Kidney capillary endothelial cell (primary cell): ENCODE results near the gene MYL5.

Experiments used
- DNase-seq: peaks from one replicate; pipeline ENCODE4 v3.0.0-alpha.2; 2018; ENCODE audit warnings: low spot score

Gene MYL5

DNA sequence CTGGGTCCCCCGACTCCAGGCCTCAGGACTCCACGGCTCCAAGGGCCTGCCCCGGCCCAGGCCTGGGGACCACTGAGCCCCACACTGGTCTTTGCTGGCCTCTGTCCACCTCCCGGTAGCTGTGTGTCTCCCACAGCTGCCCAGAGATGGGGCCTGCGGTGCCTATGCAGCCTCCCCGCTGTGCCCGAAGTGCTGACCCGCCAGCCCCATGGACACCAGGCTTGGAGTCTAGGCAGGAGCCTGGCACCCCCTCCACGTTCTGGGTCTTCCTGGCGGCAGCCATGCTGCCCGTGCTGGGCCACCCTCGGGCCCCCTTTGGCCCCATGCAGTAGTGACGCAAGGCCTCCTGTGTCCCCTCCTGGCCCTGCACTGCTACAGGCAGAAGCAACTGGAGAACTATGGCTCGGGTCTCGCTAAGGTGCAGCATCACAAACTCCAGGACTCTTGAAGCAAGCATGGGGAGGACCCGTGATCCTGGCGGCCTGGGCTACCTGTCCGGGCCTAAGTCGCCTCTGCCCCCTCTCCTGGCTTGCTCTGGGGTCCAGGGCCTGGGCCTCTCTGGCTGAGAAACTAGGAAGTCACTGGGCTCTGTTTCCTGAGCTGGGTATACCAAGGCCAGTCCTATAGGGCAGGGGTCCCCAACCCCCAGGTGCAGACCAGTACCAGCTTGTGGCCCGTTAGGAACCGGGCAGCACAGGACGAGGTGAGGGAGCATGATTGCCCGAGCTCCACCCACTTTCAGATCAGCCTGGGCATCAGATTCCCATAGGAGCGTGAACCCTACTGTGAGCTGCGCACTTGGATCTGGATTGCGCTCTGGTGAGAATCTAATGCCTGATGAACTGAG is 917 bp downstream of the MYL5 start:
- DNase-seq, result no peak

DNA sequence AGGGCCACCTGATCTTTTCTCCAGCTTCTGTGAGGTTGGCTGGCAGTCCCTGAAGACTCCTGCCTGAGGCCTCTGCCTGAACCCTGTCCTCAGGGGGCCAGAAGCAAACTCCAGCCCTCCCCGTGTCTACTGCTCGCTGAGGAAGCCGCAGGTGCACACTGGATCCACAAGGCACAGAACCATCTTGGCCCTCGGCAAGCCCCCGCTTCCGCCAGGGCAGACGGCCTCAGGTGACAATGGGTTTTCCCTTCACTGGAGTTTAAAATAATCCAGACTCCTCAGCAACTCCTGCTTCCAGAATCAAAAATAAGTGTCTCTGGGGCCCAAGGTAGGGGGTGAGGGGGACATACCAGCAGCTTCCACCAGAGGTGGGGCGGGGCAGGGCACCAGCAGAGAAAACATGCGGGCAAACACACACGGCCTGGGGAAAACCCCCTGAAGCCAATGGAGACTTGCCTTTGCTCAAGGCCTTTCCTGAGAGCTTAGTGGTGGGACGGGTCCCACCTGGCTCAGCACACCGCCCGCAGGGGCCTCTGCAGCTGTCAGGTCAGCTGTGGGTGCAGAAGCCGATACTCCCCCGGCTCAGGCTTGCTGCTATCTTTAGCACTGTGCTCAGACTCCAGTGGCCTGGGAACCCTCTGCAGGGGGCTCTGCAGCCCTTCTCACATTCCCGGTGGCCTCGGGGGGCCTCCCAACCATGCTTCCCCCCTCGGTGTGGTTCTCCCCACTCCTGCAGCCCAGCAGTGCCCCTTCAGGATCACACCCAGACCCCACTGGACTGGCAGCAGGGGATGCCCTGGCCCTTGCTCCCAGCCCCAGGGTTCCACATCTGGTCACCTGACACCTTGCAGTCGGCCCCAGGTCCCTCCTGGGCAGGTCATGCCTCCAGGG is 1.9 kb downstream of the MYL5 start:
- DNase-seq, result no peak

DNA sequence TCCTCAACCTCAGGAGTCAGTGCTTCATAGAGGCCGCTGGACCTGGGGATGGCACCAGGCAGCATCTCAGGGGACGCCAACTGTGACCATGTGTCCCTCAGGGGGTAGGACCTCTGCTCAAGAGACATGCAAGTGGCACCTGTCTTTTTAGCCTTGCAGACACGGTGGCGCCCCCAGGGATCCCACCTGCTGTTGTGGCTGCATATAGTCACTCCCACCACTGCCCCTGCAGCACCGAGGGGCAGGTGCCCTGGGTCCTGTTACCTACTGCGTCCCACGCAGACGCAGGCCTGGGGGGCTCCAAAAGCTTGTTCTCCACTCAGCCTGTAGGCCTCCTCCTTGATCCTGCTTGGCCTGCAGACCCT is 2.5 kb downstream of the MYL5 start:
- DNase-seq, result no peak

DNA sequence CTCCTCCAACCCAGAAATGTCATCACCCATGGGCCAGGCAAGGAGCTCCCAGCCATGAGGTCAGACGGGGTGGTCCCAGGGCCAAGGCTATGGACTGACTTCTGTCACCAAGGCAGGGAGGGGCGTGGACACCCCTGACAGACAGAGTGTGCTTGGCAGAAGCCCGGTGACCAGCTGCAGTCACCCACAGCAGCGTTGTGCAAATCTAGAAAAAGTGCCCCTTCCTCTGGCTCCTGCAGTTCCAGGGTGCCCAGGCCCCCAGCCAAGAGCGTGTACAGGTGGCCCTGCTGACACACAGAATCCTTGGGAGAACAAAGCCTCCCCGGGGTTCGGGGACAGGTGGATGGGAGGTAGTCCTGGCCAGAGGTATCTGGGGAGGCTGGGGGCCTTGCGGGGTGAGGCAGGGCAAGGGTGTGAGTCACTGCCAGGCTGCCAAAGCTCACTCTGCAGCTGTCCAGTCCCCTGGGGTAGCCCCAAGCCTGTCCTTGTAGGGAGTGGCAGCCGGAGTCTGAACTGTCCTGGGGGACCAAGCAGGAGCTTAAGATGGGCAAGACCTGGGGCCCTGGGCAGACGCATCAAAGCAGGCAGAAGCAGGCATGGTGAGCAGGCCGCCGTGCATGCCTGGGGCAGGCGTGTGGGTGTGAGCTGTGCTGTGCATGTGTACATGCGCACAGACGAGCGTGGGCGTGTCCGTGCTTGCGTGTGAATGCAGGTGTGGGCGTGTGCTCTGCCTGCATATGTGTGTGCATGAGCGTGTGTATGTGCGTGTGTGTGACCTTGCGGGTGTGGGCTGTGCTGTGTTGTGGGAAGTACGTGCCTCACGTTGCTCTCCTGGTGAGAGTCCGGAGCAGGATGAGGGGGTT is 3.3 kb downstream of the MYL5 start:
- no peak for DNase-seq

DNA sequence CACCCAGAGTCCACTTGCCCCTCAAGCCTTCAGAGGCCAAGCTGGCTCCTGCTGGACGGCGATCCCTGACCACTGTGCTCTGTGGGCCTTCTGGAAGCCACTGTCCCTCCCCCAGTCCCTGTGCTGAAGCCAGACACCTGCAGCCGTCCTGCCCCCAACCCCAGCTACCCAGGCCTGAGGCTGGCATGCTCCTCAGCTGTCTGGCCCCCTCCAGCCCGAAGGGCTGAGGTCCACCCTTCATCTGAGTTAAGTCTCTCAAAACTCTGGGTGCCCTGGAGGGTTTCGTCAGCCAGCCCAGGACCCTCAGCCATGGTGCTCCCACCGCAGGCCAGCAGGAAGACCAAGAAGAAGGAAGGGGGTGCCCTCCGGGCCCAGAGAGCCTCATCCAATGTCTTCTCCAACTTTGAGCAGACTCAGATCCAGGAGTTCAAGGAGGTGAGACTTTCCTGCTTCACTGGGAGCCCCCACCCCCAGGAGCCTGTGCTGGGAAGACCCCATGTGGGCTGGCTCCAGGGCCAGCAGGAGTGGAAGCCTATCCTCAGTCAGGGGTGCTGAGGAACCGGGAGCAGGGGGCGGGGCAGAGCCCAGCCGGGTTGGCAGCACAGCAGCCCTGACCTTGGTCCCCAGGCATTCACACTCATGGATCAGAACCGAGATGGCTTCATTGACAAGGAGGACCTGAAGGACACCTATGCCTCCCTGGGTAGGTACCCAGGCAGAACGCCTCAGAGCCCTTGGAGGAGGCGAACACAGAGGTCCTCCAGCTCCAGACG is 4.2 kb downstream of the MYL5 start:
- DNase-seq, result no peak

DNA sequence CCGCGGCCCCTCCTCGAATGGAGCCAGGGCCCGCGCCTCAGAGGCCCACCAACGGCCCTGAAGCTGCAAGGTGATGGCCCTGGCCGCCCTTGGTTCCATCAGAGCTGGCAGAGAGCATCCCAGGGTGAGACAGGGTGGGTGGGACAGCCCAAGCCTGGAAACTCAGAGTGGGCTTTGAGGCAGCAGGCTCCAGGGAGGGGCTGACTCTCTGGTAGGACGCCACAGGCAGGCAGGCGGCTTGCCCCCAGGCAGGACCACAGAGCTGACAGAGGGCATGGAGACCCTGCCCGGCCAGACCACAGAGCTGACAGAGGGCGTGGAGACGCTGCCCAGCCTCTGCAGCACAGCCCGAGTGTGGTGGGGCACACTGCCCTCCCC is 4.8 kb downstream of the MYL5 start:
- DNase-seq, result no peak

DNA sequence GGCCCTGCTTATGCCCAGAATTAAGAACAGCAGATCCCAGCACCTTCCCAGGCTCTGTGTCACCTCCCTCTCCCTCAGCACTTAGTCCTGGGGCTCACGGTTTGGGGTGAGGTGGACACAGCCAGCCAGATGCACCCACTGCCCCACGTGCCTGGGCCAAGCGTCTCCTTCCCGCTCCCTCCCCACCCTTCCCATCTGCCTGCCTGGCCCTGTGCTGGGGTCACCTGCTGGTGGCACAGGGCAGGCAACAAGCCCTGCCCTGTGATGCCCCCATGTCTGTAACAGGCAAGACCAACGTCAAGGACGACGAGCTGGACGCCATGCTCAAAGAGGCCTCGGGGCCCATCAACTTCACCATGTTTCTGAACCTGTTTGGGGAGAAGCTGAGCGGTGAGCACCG is 5.3 kb downstream of the MYL5 start:
- no peak for DNase-seq

DNA sequence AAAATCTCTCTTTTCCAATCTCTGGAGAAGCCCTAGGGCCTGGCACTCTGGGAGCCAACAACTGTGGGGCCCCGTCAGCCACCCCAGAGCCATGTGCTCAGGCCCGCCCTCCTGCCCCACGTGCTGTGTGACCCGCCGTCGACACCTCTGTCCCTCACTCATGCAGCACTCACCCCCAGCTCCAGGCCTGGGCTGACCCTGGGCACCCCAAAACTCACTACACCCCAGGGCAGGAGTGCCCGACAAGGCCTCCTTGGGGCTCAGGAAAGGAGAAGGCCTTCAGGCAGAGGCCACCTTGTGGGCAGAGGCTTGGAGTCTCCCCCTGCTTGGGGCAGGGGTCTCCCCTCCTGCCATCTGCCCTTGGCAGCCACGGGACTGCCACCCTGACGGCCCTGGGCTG is 5.7 kb downstream of the MYL5 start:
- DNase-seq, result no peak

DNA sequence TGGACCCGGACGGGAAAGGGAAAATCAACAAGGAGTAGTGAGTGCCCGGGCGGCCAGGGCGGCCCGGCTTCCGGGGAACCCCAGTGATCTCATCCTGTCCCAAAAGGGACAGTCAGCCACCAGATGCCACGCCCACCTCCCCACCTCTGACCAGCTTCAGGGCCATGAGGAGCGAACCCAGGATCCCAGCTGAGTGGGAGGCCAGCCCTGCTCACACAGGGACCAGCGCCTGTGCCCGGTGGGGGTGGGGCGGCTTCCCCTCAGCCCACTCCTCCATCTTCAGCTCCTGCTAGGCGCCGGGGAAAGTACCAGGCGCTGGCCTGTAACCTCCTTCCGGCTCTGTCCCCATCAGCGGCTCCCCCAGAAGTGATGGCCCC is 6.2 kb downstream of the MYL5 start:
- no peak for DNase-seq

DNA sequence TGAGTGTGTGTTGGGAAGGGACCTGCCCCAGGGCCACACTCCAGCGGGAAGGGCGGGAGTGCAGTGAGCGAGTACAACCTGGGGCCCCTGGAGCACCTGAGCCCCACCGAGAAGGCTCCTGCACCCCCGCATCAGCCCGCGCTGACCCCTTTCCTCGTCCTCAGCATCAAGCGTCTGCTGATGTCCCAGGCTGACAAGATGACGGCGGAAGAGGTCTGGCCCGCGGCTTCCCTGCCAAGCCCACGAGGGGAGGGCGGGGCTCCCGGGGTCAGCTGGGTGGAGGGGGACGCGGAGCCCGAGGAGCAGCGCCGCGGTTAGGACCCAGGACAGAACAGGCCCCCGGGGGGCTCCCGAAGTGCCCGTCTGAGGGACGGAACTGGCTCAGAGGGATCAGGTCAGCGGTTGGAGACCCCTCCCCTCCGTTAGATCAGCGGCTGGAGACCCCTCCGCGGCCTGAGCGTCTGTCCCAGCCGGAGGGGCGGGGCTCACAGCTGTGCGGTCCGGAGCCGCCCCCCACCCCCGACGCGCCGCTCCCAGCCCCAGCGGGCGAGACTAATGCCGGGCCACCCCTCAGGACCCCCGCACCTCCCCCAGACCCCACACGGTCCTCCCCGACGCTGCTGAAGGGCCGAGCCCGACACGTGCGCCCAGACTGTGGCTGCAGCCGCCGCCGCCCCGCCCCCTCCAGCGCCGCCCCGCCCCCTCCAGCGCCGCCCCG is 6.7 kb downstream of the MYL5 start:
- DNase-seq, result no peak

DNA sequence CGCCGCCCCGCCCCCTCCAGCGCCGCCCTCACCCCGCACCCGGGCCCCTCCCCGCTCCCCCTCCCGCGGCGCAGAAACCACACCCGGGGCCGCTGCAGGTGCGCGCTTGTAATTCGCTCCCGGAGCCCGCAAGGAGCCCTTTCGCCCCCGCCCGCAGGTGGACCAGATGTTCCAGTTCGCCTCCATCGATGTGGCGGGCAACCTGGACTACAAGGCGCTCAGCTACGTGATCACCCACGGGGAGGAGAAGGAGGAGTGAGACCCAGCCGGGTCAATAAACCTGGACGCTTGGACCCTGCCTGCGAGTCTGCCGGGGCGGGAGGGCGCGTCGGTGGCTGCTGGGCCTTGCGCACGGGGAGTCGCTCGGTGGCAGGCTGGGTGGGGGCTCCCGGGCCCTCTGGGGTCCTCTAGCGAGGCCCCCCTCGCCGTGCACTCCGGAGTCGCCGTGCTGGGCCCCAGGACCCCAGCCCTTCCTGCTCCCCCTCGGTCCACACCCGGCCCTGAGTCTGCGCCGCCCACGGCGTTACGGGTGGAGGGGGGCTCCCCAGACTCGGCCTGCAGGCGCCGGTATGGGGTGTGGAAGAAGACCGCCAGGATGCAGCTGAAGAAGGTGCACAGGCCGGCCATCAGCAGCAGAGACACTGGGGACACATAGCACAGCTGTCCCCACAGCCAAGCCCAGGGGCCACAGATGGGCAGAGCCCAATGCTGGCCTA is 7.6 kb downstream of the MYL5 start:
- DNase-seq, result no peak

DNA sequence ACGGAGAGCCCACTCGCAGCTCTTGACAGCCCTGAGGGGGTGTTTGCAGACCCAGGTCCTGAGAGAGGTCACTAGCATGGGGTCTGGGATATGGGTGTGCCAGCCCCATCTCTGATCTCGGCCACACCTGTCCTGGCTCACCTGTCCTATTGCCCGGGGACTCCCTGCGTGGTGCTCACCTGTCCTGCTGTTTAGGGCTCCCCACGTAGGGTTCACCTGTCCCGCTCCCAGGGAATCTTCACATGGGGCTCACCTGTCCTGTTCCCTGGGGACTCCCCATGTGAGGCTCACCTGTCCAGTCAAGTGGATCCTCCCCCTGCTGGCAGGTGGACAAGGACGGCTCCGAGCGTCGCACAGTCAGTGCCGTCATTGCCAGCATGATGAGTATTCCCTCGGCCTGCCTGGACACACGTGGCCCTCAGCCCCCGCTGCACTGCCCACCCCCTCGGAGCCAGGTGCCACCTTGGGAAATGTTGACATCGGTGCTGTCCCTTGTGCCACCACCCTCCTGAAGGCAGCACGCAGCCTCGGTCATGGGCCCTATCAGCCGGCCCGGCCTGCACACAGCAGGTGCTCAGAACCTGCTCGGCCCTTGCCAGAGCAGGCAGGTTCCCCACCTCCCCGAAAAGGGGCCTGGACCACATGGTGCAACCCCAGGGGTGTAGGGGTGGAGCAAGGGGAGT is 8.3 kb downstream of the MYL5 start:
- DNase-seq, result no peak

DNA sequence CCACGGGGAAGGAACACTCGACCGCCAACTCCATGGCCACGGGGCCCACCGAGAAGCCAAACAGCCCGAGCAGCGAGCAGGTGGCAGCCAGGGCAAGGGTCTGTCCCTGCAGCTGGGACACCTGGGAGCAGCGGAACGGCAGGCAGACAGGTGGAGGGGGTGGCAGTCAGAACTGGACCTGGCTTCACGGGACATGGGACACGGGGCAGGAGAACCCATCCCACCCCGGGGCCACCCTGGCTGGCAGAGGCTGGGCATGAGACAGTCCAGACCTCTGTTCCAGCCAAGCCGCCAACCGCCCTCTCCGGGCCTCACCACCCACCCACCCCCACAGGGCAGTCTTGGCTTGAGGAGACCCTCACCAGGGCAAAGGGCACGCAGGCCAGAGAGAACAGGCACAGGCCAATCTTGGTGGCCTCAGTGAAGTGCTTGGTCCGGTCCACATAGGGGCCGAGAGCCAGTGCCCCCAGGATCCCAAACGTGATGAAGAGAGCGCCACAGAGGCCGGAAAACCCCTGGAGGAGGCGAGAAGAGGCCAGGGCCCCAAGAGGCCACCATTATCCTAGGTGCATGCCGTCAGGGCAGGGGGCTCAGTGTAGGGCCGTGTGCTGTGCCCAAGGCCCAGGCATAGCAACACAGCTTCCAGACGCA is 9.0 kb downstream of the MYL5 start:
- no peak for DNase-seq

DNA sequence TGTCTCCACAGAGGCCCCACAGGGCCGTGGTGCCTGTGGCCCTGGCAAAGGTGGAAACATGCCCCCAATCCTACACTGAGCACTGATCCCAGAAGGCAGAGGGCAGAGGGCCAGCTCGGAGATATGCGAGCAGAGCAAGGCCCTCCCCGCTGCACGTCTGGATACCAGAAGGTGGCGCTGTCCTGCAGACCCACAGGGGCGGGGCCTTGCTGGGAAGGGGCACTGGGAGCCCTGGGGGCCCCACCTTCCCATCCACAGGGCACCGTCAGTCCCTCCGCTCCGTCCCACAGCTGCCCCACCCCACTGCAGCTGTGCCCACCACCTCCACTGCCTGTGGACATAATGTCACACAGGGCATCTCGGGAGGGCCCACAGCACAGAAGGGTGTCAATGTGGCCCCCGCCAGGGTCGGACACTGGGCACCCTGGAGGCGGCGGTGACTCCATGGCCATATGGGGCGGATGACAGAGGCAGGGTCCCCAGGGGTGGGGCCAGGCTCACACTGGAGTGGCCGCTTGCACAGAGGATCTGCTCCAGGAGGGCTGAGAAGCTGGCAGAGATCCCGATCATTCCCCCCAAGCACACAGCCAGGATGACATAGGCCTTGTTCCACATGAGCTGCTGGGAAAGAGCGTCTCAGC is 9.8 kb downstream of the MYL5 start:
- no peak for DNase-seq

DNA sequence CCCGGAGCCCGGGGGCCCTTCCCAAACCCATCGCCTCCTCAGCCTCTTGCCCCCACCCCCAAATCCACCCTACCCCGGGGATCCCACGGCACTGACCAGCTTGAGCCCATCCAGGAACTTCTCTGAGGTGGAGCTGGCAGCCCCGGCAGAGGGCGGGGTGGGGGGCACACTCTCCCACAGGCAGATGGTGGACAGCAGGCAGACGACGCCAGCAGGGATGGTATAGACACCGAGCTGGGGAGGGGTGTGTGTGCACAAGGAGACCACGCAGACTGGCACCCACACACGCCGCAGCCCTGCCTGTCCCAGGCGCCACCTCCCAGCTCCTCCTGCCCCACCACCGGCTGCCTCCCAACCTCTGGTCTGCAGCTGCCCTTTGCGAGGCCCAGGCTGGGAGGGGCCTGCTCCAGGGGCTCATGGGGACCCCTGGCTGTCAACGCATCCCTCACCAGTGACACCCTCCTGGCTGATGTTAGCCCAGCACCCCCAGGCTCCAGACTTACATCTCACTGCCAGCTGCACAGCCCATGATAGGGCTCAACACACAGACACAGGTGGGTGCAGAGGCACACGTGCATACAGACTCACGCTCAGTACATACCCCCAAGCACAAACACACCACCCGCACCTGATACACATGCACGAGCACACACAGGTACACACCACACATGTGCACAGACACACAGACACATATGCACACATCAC is 10.4 kb downstream of the MYL5 start:
- DNase-seq, result no peak

DNA sequence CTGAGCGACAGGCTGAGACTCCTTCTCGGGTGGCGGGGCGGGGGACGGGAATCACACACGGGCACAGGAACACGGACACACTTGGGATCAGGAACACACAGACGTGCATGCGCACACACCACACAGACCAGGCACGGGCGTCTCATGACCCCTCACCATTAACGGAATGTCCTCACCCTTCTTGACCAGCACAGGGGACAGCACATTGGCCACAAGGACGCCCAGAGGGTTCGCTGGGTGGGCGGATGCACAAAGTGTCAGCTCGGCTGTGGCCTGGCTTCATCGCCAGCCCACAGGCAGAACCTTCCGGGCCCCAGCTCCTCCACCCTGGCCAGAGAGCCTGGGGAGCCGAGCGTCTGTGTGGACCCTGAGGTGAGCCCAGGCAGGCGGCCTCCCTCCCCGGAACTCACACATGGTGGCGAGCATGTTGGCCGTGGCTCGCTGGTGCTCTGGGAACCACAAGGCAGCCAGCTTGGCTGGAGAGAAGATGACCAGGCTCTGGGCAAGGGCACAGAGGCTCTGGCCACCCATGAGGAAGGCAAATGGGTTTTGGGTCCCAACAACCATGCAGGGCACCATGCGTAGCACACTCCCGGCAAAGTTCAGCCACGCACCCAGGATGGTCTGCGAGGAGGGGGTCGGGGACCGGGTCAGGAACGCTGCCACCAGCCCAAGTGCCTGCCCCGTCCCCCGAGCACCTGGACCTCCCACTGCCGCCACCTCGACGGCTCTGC is 11.5 kb downstream of the MYL5 start:
- no peak for DNase-seq

DNA sequence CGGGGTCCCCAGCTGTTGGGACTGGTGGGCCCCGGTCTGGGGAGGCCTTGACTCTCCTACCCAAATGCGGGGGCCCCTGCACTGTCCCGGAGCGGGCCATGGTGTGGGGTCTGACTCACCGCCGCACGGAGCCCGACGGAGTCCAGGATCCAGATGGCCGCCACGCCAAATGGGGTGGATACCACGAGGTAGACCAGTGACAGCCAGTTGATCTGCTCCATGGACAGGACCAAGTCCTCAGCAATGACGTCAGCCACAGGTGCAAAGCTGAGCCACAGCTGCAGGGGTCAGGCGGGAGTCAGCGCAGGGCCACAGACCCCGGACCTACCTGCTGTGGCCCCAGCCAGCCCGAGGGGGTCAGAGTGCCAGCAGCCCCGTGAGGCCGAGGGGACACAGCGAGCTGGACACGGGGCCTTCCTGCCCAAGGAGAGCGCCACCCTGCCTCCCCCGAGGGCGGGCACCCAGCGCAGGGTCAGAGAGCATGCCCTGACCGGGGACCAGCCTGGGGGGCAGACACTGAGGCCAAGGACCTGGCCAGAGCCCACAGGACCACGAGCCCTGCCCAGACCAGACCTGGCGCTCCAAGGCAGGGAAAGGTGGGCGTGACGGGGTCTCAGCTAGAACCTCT is 12.2 kb downstream of the MYL5 start:
- DNase-seq, result no peak
